ENCODE data around the gene SSX2IP. TPM values are rescaled to one million over a fixed set of nuclear protein-coding genes. Genes with fewer than 3 reads are reported as not detected.

The SSX2IP gene
- total and polyA plus RNA-seq, 9 of the 15 experiments (the other 6 are each of a cell fraction or from before 2014, with no cell fraction given), result 20.6 to 96.7 (median 61.7) TPM

DNA sequence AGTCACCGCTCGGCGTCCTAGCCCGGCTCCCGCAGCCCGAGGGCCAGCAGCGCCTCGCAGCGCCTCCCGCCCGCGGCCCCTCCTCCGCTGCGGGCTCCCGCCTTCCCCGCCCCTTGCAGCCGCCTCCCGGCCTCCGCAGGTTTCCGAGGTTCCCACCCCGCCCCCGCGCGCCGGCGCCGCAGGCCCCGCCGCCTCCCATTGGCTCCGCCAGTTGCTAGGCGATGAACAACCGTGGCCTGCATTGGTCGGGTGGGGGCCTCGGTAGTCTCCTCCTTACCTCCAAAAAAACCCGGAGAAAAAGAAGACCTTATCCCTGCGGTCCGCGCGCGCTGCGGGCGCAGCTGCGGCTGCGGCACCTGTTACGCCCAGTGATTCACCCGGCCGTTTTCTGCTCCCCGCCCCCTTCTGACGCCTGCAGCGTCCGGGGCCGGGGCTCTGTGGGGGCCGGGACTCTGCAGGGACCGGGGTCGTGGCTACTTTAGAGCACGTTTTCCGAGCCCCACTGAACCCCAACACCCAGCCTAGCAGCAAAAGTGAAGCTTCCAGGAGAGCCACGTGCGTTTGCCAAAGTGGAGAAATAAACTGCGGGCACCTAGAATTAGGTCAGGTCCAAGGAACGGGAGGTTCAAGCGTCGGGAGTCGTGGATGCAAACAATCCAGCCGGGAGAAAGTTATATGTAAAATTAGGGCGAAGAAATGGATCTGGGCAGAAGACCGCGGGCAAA is at the start of gene SSX2IP (continued):
- no peak for TF ChIP-seq RBM34 (IDR thresholded peaks at IDR 0.05; ENCODE audit: borderline replicate concordance, insufficient read depth, low read length)
- TF ChIP-seq MLX (CRISPR knock-in tag; conservative IDR thresholded peaks at IDR 0.05), result no peak
- no peak for TF ChIP-seq CAMTA2 (CRISPR knock-in tag; conservative IDR thresholded peaks at IDR 0.05)
- 0 out of 2 replicates have a peak, but pooled peaks have one; percentile 10 for TF ChIP-seq ZNF592 (IDR thresholded peaks at IDR 0.05)
- TF ChIP-seq SP1 (CRISPR knock-in tag; IDR thresholded peaks at IDR 0.05), result peak; percentile 64
- TF ChIP-seq ZNF324 (CRISPR knock-in tag; IDR thresholded peaks at IDR 0.05), result no peak
- peak; percentile 75 for TF ChIP-seq ZNF24 (IDR thresholded peaks at IDR 0.05)
- TF ChIP-seq KAT7 (CRISPR knock-in tag; IDR thresholded peaks at IDR 0.05; ENCODE audit: borderline replicate concordance), result 0 out of 2 replicates have a peak, but pooled peaks have one; percentile 71
- TF ChIP-seq NONO (IDR thresholded peaks at IDR 0.05; ENCODE audit: low read depth in 2 of 2, low read length in 1 of 2), result no peak
- TF ChIP-seq, protein P1, sequence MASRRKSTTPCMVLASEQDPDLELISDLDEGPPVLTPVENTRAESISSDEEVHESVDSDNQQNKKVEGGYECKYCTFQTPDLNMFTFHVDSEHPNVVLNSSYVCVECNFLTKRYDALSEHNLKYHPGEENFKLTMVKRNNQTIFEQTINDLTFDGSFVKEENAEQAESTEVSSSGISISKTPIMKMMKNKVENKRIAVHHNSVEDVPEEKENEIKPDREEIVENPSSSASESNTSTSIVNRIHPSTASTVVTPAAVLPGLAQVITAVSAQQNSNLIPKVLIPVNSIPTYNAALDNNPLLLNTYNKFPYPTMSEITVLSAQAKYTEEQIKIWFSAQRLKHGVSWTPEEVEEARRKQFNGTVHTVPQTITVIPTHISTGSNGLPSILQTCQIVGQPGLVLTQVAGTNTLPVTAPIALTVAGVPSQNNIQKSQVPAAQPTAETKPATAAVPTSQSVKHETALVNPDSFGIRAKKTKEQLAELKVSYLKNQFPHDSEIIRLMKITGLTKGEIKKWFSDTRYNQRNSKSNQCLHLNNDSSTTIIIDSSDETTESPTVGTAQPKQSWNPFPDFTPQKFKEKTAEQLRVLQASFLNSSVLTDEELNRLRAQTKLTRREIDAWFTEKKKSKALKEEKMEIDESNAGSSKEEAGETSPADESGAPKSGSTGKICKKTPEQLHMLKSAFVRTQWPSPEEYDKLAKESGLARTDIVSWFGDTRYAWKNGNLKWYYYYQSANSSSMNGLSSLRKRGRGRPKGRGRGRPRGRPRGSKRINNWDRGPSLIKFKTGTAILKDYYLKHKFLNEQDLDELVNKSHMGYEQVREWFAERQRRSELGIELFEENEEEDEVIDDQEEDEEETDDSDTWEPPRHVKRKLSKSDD (conservative IDR thresholded peaks at IDR 0.05; ENCODE audit: low read length), result no peak
- peak; percentile 83; the same call in 1 of the 2 replicates for TF ChIP-seq PHF21A (IDR thresholded peaks at IDR 0.05; ENCODE audit: borderline replicate concordance, low read depth)
- no peak for TF ChIP-seq CREB3L1 (IDR thresholded peaks at IDR 0.05; ENCODE audit: borderline replicate concordance, low read depth)
- no peak for TF ChIP-seq CGGBP1 (CRISPR knock-in tag; IDR thresholded peaks at IDR 0.05)
- TF ChIP-seq, protein P2, sequence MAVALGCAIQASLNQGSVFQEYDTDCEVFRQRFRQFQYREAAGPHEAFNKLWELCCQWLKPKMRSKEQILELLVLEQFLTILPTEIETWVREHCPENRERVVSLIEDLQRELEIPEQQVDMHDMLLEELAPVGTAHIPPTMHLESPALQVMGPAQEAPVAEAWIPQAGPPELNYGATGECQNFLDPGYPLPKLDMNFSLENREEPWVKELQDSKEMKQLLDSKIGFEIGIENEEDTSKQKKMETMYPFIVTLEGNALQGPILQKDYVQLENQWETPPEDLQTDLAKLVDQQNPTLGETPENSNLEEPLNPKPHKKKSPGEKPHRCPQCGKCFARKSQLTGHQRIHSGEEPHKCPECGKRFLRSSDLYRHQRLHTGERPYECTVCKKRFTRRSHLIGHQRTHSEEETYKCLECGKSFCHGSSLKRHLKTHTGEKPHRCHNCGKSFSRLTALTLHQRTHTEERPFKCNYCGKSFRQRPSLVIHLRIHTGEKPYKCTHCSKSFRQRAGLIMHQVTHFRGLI (CRISPR knock-in tag; IDR thresholded peaks at IDR 0.05), result no peak
- peak; percentile 41 for TF ChIP-seq EP300 (IDR thresholded peaks at IDR 0.05; ENCODE audit: low read length)
- peak; percentile 57 for TF ChIP-seq POLR2AphosphoS5 (IDR thresholded peaks at IDR 0.05; ENCODE audit: control insufficient read depth, insufficient read depth, low read depth, low read length)

Measured in K562 (cell line).